Esophagus squamous epithelium (tissue), 4 donors: ENCODE results near the gene ERO1B.

ENCODE experiments used
- POLR2A ChIP-seq, 4 donors: fragments of 450-650 bp; IDR thresholded peaks; one replicate each; pipeline ENCODE4 v1.6.1; 2017; ENCODE audit warnings: antibody characterized with exemption in 4 of 4, mild to moderate bottlenecking in 4 of 4, moderate library complexity in 3 of 4
- TF ChIP-seq, protein P1 (sequence below), 6 experiments: fragments of 450-650 bp in 4 of 6; fragments of 200-600 bp in 2 of 6; sonication (generic) in 2 of 6; IDR thresholded peaks; one replicate each; pipeline ENCODE4 v1.5.1; 2016 to 2019; ENCODE audit warnings: antibody characterized with exemption in 6 of 6, mild to moderate bottlenecking in 4 of 6, moderate library complexity in 4 of 6

DNA sequence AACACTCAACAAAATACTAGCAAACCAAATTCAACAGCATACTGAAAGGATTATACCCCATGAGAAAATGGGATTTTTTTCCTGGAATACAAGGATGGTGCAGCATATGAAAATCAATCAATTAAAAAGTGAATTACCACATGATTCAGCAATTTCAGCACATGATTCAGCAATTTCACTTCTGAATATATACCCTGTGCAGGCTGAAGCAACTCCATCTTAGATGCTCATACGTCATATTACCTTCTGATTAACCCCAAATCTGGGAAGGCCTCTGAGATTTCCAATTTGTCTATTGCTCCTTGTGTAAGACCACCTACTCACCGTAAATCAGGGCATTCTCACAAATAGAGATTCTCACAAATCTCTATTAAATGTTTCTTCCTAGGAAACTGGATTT lies 43.8 kb upstream of the ERO1B start:
- TF ChIP-seq, protein P1, sequence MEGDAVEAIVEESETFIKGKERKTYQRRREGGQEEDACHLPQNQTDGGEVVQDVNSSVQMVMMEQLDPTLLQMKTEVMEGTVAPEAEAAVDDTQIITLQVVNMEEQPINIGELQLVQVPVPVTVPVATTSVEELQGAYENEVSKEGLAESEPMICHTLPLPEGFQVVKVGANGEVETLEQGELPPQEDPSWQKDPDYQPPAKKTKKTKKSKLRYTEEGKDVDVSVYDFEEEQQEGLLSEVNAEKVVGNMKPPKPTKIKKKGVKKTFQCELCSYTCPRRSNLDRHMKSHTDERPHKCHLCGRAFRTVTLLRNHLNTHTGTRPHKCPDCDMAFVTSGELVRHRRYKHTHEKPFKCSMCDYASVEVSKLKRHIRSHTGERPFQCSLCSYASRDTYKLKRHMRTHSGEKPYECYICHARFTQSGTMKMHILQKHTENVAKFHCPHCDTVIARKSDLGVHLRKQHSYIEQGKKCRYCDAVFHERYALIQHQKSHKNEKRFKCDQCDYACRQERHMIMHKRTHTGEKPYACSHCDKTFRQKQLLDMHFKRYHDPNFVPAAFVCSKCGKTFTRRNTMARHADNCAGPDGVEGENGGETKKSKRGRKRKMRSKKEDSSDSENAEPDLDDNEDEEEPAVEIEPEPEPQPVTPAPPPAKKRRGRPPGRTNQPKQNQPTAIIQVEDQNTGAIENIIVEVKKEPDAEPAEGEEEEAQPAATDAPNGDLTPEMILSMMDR (IDR thresholded peaks at IDR 0.05): no peak
- no peak for TF ChIP-seq POLR2A (IDR thresholded peaks at IDR 0.05)
